Keratinocyte (primary cell): Measurements from ENCODE around the gene ADCY5.

Experiments used
- CTCF ChIP-seq, 3 experiments: IDR thresholded peaks in 1 of 3; conservative IDR thresholded peaks in 1 of 3; optimal IDR thresholded peaks in 1 of 3; 2 replicates in 2 of 3; 3 replicates in 1 of 3; pipeline versions ENCODE3 to v1.5.1; 2011; ENCODE audit warnings: low read length in 3 of 3, mild to moderate bottlenecking in 3 of 3, moderate library complexity in 2 of 3, control low read depth in 1 of 3, inconsistent platforms in 1 of 3; ENCODE audit not compliant: insufficient read depth in 2 of 3; ENCODE audit errors: extremely low read depth in 1 of 3
- EZH2 ChIP-seq: IDR thresholded peaks from one replicate; pipeline ENCODE4 v1.6.1; 2012; ENCODE audit warnings: inconsistent platforms, mild to moderate bottlenecking, low read length, moderate library complexity

- TF ChIP-seq CTCF (optimal IDR thresholded peaks at IDR 0.05 in 1 of 3, IDR thresholded peaks at IDR 0.05 in 1 of 3, conservative IDR thresholded peaks at IDR 0.05 in 1 of 3; ENCODE audit: extremely low read depth in 1 of 3, insufficient read depth in 2 of 3, low read length in 3 of 3) (no peak), EZH2 (no peak)
Measured at GRCh38 chr3:123327480-123327879, 121.4 kb downstream of the ADCY5 start.
